Measurements from ENCODE around the gene PID1.

DNA sequence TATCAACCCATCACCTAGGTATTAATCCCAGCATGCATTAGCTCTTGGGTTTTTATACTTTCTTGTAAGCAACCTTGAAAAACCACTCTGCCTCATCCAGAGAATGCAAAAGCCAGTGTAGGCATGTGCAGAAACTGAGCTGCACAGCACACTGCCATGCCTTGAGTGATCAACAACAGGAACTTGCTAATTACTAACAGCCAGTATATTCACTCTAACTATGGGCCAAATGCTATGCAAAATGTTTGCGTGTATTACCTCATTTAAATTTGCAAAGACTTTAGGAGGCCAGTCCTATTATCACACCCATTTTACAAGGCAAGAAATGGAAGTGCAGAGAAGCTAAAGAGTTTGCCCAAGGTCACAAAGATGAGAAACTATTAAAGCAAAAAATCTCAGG is 169.8 kb downstream of the PID1 start:
- TF ChIP-seq CTCF (IDR thresholded peaks at IDR 0.05; ENCODE audit: low read length) (no peak), EZH2phosphoT487 (IDR thresholded peaks at IDR 0.05; ENCODE audit: low read length) (no peak), EZH2 (optimal IDR thresholded peaks at IDR 0.05; ENCODE audit: low read depth, low read length) (no peak)
